Activated CD8-positive, alpha-beta memory T cell treated with anti-CD3 and anti-CD28 coated beads, Interleukin-2, amount 50 U/mL, for 1 hour (primary cell): ENCODE results near the gene CLSTN1.

Experiments
- DNase-seq: peaks from one replicate; pipeline ENCODE4 v3.0.0-alpha.2; 2020; ENCODE audit errors: extremely low read depth

Gene CLSTN1

DNA sequence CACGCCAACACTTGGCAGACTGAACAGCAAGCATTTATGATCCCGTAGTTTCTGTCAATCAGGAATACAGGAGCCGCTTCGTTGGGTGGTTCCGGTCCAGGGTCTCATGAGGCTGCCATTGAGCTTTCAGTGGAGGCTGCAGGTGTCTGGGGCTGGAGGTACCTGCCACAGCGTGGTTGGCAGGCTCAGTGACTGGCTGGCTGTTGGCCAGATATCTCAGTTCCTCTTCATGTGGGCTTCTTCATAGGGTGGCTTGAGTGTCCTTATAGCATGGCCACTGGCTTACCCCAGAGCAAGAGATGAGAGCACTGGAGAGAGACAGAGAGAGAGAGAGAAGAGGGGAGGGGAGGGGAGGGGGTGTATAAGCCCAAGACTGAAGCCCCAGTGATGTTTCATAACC, 142.9 kb downstream of the CLSTN1 start:
- no peak for DNase-seq

DNA sequence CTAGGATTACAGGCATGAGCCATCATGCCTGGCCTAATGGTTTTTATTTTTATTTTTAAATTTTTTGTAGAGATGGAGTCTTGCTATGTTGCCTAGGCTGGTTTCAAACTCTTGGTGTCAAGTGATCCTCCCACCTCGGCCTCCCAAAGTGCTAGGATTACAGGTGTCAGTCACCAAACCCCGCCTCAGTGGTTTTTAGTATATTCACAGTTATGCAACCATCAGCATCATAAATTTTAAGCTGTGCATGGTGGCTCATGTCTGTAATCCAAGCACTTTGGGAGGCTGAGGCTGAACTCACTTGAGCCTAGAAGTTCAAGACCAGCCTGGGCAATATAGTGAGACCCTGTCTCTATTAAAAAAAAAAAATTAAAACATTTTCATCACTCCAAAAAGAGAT, 143.7 kb downstream of the CLSTN1 start:
- DNase-seq, result no peak
